CD4-positive, alpha-beta T cell (primary cell): ENCODE measurements around the gene GCK. TPM values are rescaled to one million over a fixed set of nuclear protein-coding genes. Genes with fewer than 3 reads are reported as not detected.

Experiments
- ATAC-seq: fragments of 200-7000 bp; cut with Tn5 transposase; one replicate; pipeline ENCODE4 v1.10.0; 2022; ENCODE audit warnings: mild to moderate bottlenecking; ENCODE audit not compliant: poor library complexity
- CTCF ChIA-PET: fragments of 350-600 bp; sonication (Branson Sonifier 250); formaldehyde crosslinking; loops from one replicate; lab custom pipeline; 2021; ENCODE audit warnings: antibody characterized with exemption, inconsistent platforms; lab: Charles Lee
- POLR2A ChIA-PET: fragments of 350-600 bp; sonication (Branson Sonifier 250); formaldehyde crosslinking; loops from one replicate; lab custom pipeline; 2021; ENCODE audit warnings: antibody characterized with exemption, inconsistent platforms; lab: Charles Lee
- DNase-seq, 14 experiments: peaks; one replicate each; pipeline ENCODE4 v3.0.0-alpha.2; 2013 to 2020; ENCODE audit warnings: mixed read lengths in 2 of 14
- H3K27ac ChIP-seq, 2 donors: one replicate each; pipeline versions ENCODE4 v1.5.1 to v1.7.0; 2013; ENCODE audit warnings: low read length in 2 of 2, low read depth in 1 of 2, mild to moderate bottlenecking in 1 of 2
- H3K27me3 ChIP-seq, 2 experiments: 1 replicate in 1 of 2; 2 replicates in 1 of 2; pipeline versions ENCODE4 v1.6.1 to v1.7.0; 2013; ENCODE audit warnings: low read length in 2 of 2, control low read depth in 1 of 2, mild to moderate bottlenecking in 1 of 2, moderate library complexity in 1 of 2; ENCODE audit not compliant: insufficient read depth in 2 of 2, control insufficient read depth in 1 of 2
- H3K36me3 ChIP-seq: one replicate; pipeline ENCODE4 v1.6.1; 2013; ENCODE audit warnings: low read length, control low read depth; ENCODE audit not compliant: insufficient read depth
- H3K4me1 ChIP-seq: one replicate; pipeline ENCODE4 v1.6.1; 2013; ENCODE audit warnings: low read length, control low read depth; ENCODE audit not compliant: insufficient read depth
- H3K4me3 ChIP-seq: one replicate; pipeline ENCODE4 v1.5.1; 2013; ENCODE audit warnings: mild to moderate bottlenecking, low read length, moderate library complexity
- H3K9me3 ChIP-seq, 2 experiments: 1 replicate in 1 of 2; 2 replicates in 1 of 2; pipeline versions ENCODE4 v1.6.1 to v1.7.0; 2013; ENCODE audit warnings: low read length in 2 of 2, mild to moderate bottlenecking in 2 of 2, control low read depth in 1 of 2, moderate library complexity in 1 of 2; ENCODE audit not compliant: control insufficient read depth in 1 of 2, insufficient read depth in 1 of 2
- H3K27ac Mint-ChIP-seq: one replicate; pipeline ENCODE4 v1.8.0; 2020; ENCODE audit warnings: mixed read lengths
- H3K27me3 Mint-ChIP-seq: one replicate; pipeline ENCODE4 v1.8.0; 2021; ENCODE audit warnings: mixed read lengths
- H3K36me3 Mint-ChIP-seq: one replicate; pipeline ENCODE4 v1.8.0; 2021; ENCODE audit warnings: low read depth, mixed read lengths
- H3K4me1 Mint-ChIP-seq: one replicate; pipeline ENCODE4 v1.8.0; 2021; ENCODE audit warnings: low read depth, mixed read lengths
- H3K4me3 Mint-ChIP-seq: one replicate; pipeline ENCODE4 v1.8.0; 2020; ENCODE audit warnings: mild to moderate bottlenecking, mixed read lengths
- H3K9me3 Mint-ChIP-seq: one replicate; pipeline ENCODE4 v1.8.0; 2020; ENCODE audit warnings: mixed read lengths
- intact Hi-C, 2 experiments: fragments of 100-400 bp; cut with DNase I in 1 of 2; cut with micrococcal nuclease in 1 of 2; formaldehyde crosslinking; loops; one replicate each; pipeline versions ENCODE4 v1.15.1 to v1.9.0; 2023 to 2025; cut with DNase I, micrococcal nuclease
- total RNA-seq, 174 experiments: library from RNA in 2 of 174; stranded (reverse) in 2 of 174; gene quantifications; one replicate each; pipeline ENCODE4 v1.2.3 and lab custom pipeline; 2021 to 2026
- TF ChIP-seq, protein P1 (sequence below): fragments of 200-600 bp; IDR thresholded peaks from one replicate; pipeline ENCODE4 v1.8.0; 2022; ENCODE audit warnings: antibody characterized with exemption, mild to moderate bottlenecking

Gene GCK
- total RNA-seq, 2 experiments from 2014 or later: 0.47 to 0.71 TPM

DNA sequence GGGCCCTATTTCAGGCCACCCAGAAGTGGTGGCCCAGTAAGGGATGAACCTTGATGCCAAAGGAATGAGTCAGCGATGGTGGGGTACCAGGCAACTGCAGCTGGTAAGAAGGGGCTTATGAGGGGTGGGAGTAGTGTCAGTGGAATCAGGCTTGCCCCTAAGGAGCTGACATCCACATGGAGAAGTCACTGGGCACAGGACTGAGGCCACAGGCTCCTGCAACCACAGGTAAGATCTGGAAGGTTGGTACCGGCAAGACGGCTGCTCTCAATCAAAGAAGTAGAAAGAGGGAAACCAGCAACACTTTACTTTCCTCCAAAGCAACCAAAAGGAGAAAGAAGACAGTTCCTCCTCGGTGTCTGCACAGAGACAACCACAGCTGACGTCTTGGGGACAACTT is 2.5 kb downstream of the GCK start:
- no peak overlapping the region for H3K27ac ChIP-seq
- H3K36me3 Mint-ChIP-seq: no peaks in the 10 kb centered on the region
- ChIA-PET POLR2A (no interaction called here), CTCF (no interaction called here)
- H3K36me3 ChIP-seq: no peaks in the 10 kb centered on the region
- peaks cover 0 to 4% of the 10 kb centered on the region in 2 experiments for H3K9me3 ChIP-seq
- DNase-seq (peak in 1 of 14 experiments; percentile 2), ATAC-seq (no peak)
- H3K4me3 Mint-ChIP-seq: no peak overlapping the region
- no peaks in the 10 kb centered on the region for H3K27me3 Mint-ChIP-seq
- no peaks in the 10 kb centered on the region for H3K4me1 ChIP-seq
- no peaks in the 10 kb centered on the region for H3K4me1 Mint-ChIP-seq
- intact Hi-C loops: no loop called here
- TF ChIP-seq, protein P1, sequence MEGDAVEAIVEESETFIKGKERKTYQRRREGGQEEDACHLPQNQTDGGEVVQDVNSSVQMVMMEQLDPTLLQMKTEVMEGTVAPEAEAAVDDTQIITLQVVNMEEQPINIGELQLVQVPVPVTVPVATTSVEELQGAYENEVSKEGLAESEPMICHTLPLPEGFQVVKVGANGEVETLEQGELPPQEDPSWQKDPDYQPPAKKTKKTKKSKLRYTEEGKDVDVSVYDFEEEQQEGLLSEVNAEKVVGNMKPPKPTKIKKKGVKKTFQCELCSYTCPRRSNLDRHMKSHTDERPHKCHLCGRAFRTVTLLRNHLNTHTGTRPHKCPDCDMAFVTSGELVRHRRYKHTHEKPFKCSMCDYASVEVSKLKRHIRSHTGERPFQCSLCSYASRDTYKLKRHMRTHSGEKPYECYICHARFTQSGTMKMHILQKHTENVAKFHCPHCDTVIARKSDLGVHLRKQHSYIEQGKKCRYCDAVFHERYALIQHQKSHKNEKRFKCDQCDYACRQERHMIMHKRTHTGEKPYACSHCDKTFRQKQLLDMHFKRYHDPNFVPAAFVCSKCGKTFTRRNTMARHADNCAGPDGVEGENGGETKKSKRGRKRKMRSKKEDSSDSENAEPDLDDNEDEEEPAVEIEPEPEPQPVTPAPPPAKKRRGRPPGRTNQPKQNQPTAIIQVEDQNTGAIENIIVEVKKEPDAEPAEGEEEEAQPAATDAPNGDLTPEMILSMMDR: no peak
- H3K27ac Mint-ChIP-seq: no peak overlapping the region
- no peaks in the 10 kb centered on the region for H3K27me3 ChIP-seq
- no peak overlapping the region for H3K4me3 ChIP-seq
- peaks cover 2% of the 10 kb centered on the region for H3K9me3 Mint-ChIP-seq

DNA sequence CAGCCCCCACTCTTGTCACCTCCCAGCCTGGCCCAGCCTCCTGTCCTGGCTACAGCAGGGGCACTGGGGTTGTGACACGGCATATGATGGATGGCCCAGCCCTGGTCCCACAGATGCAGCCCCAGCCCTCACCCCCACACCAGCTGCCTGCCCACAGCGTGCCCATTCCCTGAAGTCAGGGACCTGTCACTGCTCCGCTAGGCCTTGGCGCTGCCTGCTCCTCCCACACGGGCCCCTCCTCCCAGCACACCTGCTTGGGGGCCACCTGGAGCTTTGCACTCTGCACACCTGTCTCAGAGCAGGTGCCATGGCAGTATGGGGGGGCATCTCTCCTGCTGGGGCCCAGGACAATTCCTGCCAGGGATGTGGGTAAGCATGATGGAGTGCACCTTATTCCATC is 3.5 kb downstream of the GCK start:
- Histone ChIP-seq H3K4me1 (no peaks in the 10 kb centered on the region), H3K27me3 (no peaks in the 10 kb centered on the region), H3K27ac (no peak overlapping the region), H3K9me3 (peaks cover 0 to 4% of the 10 kb centered on the region in 2 experiments), H3K36me3 (no peaks in the 10 kb centered on the region), H3K4me3 (no peak overlapping the region)
- no peaks in the 10 kb centered on the region for H3K27me3 Mint-ChIP-seq
- ATAC-seq (no peak), DNase-seq (no peak)
- no peaks in the 10 kb centered on the region for H3K4me1 Mint-ChIP-seq
- peaks cover 2% of the 10 kb centered on the region for H3K9me3 Mint-ChIP-seq
- TF ChIP-seq, protein P1: no peak
- ChIA-PET POLR2A (no interaction called here), CTCF (no interaction called here)
- intact Hi-C loops: no loop called here
- H3K36me3 Mint-ChIP-seq: no peaks in the 10 kb centered on the region
- no peak overlapping the region for H3K4me3 Mint-ChIP-seq
- H3K27ac Mint-ChIP-seq: no peak overlapping the region

DNA sequence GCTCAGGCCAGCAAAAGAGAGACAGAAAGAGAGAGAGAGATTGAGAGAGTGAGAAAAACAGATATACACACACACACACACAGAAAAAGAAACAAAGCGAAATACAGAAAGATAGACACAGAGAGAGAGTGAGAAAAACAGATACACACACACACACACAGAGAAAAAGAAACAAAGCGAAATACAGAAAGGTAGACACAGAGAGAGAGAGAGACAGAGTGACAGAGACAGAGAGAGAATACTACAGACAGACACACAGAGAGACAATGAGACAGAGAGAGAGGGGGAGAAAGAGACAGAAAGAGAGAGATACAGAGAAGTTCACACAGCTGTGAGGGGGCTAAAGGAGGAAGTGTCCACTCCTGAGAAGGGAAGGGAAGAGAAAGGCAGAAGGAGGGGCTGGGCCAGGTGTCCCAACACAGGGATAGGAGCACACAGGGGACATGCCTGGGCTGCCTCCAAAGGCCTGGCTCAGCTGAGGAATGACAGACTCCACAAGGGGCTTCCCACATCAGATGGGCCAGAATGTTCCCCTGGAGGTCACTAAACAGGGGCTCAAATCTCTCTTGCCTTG is 4.3 kb downstream of the GCK start:
- Mint-ChIP-seq H3K4me1 (no peaks in the 10 kb centered on the region), H3K9me3 (peaks cover 2% of the 10 kb centered on the region), H3K27me3 (no peaks in the 10 kb centered on the region), H3K4me3 (no peak overlapping the region), H3K36me3 (no peaks in the 10 kb centered on the region), H3K27ac (no peak overlapping the region)
- H3K9me3 ChIP-seq: peaks cover 0 to 4% of the 10 kb centered on the region in 2 experiments
- ATAC-seq (no peak), DNase-seq (no peak)
- TF ChIP-seq, protein P1: no peak
- no peaks in the 10 kb centered on the region for H3K4me1 ChIP-seq
- ChIA-PET POLR2A (no interaction called here), CTCF (no interaction called here)
- intact Hi-C loops: no loop called here
- H3K27me3 ChIP-seq: no peaks in the 10 kb centered on the region
- H3K36me3 ChIP-seq: no peaks in the 10 kb centered on the region
- H3K4me3 ChIP-seq: no peak overlapping the region
- H3K27ac ChIP-seq: no peak overlapping the region
